Natural killer cell (primary cell): ENCODE results near the gene LYZL1. TPM values are rescaled to one million over a fixed set of nuclear protein-coding genes. Genes with fewer than 3 reads are reported as not detected.

Experiments used
- ATAC-seq, 3 donors: fragments of 150-1000 bp in 2 of 3; fragments of 200-7000 bp in 1 of 3; cut with Tn5 transposase; 1 replicate in 1 of 3; 2 replicates in 2 of 3; pipeline ENCODE4 v1.10.0; 2021; ENCODE audit warnings: mild to moderate bottlenecking in 2 of 3, moderate library complexity in 2 of 3
- DNase-seq, 2 donors: peaks; one replicate each; pipeline versions ENCODE4 v3.0.0 to v3.0.0-alpha.2; 2013 to 2021; ENCODE audit warnings: mixed read lengths in 1 of 2
- H3K27ac ChIP-seq: one replicate; pipeline ENCODE4 v1.5.1; 2013; ENCODE audit warnings: mild to moderate bottlenecking, low read length
- H3K27me3 ChIP-seq: one replicate; pipeline ENCODE4 v1.6.1; 2013; ENCODE audit warnings: low read length; ENCODE audit not compliant: control insufficient read depth, insufficient read depth
- H3K36me3 ChIP-seq: one replicate; pipeline ENCODE4 v1.6.1; 2013; ENCODE audit warnings: low read length; ENCODE audit not compliant: control insufficient read depth, insufficient read depth
- H3K4me1 ChIP-seq: one replicate; pipeline ENCODE4 v1.6.1; 2013; ENCODE audit warnings: low read length; ENCODE audit not compliant: control insufficient read depth, insufficient read depth
- H3K4me3 ChIP-seq: one replicate; pipeline ENCODE4 v1.5.1; 2013; ENCODE audit warnings: low read length
- H3K9me3 ChIP-seq: one replicate; pipeline ENCODE4 v1.6.1; 2013; ENCODE audit warnings: low read length; ENCODE audit not compliant: control insufficient read depth, insufficient read depth
- H3K27ac Mint-ChIP-seq, 2 donors: one replicate each; pipeline ENCODE4 v1.8.0; 2022; ENCODE audit warnings: mild to moderate bottlenecking in 2 of 2, mixed read lengths in 2 of 2, moderate library complexity in 1 of 2
- H3K27me3 Mint-ChIP-seq, 2 donors: one replicate each; pipeline ENCODE4 v1.8.0; 2022; ENCODE audit warnings: low read depth in 2 of 2, mixed read lengths in 2 of 2
- H3K36me3 Mint-ChIP-seq: one replicate; pipeline ENCODE4 v1.8.0; 2022; ENCODE audit warnings: mixed read lengths
- H3K4me1 Mint-ChIP-seq, 2 donors: one replicate each; pipeline ENCODE4 v1.8.0; 2022; ENCODE audit warnings: mixed read lengths in 2 of 2
- H3K4me3 Mint-ChIP-seq: one replicate; pipeline ENCODE4 v1.8.0; 2022; ENCODE audit warnings: mild to moderate bottlenecking, moderate library complexity, mixed read lengths
- H3K9me3 Mint-ChIP-seq, 2 donors: one replicate each; pipeline ENCODE4 v1.8.0; 2022; ENCODE audit warnings: mixed read lengths in 2 of 2
- CTCF ChIP-seq: fragments of 200-600 bp; IDR thresholded peaks from one replicate; pipeline ENCODE4 v1.8.0; 2022; ENCODE audit warnings: antibody characterized with exemption
- WGBS: methylation state at CpG from one replicate; pipeline ENCODE4 v1.1.7; 2013; ENCODE audit warnings: missing lambda C conversion rate; ENCODE audit not compliant: insufficient coverage; 5-methylcytosine and 5-hydroxymethylcytosine counted together
- intact Hi-C: fragments of 100-400 bp; cut with micrococcal nuclease; formaldehyde crosslinking; loops from one replicate; pipeline ENCODE4 v1.14.2; 2022
- total RNA-seq, 4 donors: library from RNA; stranded (reverse); fragments of 120-200 nt in 1 of 4; gene quantifications; one replicate each; pipeline versions ENCODE4 v1.2.3 to v1.2.4, GENCODE V29; 2013 to 2022

Gene LYZL1
- total RNA-seq, 3 donors from 2014 or later (not counting 1 experiment from before 2014, with no cell fraction given) = not detected

- Mint-ChIP-seq H3K36me3 (no peaks in the 10 kb centered on the region), H3K4me3 (no peak overlapping the region), H3K27ac (no peak overlapping the region), H3K4me1 (no peaks in the 10 kb centered on the region), H3K27me3 (peaks cover 0 to 4% of the 10 kb centered on the region in 2 donors), H3K9me3 (no peaks in the 10 kb centered on the region)
- intact Hi-C loops = no loop called here
- no peaks in the 10 kb centered on the region for H3K36me3 ChIP-seq
- no peak for TF ChIP-seq CTCF
- H3K4me1 ChIP-seq = peaks cover 2% of the 10 kb centered on the region
- 85% methylated on average over 10 of the region's 10 CpGs for WGBS
- no peak for DNase-seq
- H3K4me3 ChIP-seq = no peak overlapping the region
- no peak for ATAC-seq
- H3K9me3 ChIP-seq = no peaks in the 10 kb centered on the region
- H3K27ac ChIP-seq = no peak overlapping the region
- H3K27me3 ChIP-seq = no peaks in the 10 kb centered on the region
These were observed 38.2 kb downstream of the LYZL1 start for GRCh38 chr10:29326886-29327745.

- no peaks in the 10 kb centered on the region for H3K4me1 Mint-ChIP-seq
- H3K27me3 ChIP-seq = no peaks in the 10 kb centered on the region
- no peak for DNase-seq
- intact Hi-C loops = no loop called here
- H3K36me3 Mint-ChIP-seq = no peaks in the 10 kb centered on the region
- H3K27ac Mint-ChIP-seq = no peak overlapping the region
- H3K9me3 ChIP-seq = no peaks in the 10 kb centered on the region
- H3K27me3 Mint-ChIP-seq = peaks cover 0 to 4% of the 10 kb centered on the region in 2 donors
- H3K36me3 ChIP-seq = no peaks in the 10 kb centered on the region
- 94% methylated on average over 5 of the region's 6 CpGs for WGBS
- no peak overlapping the region for H3K27ac ChIP-seq
- no peak for TF ChIP-seq CTCF
- peaks cover 2% of the 10 kb centered on the region for H3K4me1 ChIP-seq
- H3K4me3 Mint-ChIP-seq = no peak overlapping the region
- ATAC-seq = no peak
- no peak overlapping the region for H3K4me3 ChIP-seq
- H3K9me3 Mint-ChIP-seq = no peaks in the 10 kb centered on the region
These were observed 38.9 kb downstream of the LYZL1 start for GRCh38 chr10:29327746-29328102.

- H3K9me3 Mint-ChIP-seq = no peaks in the 10 kb centered on the region
- no peaks in the 10 kb centered on the region for H3K27me3 ChIP-seq
- no peaks in the 10 kb centered on the region for H3K4me1 Mint-ChIP-seq
- DNase-seq = no peak
- no peak overlapping the region for H3K4me3 Mint-ChIP-seq
- intact Hi-C loops = no loop called here
- no peak for TF ChIP-seq CTCF
- H3K9me3 ChIP-seq = no peaks in the 10 kb centered on the region
- no peak overlapping the region for H3K27ac ChIP-seq
- no peak overlapping the region for H3K4me3 ChIP-seq
- H3K27ac Mint-ChIP-seq = no peak overlapping the region
- H3K36me3 Mint-ChIP-seq = no peaks in the 10 kb centered on the region
- H3K27me3 Mint-ChIP-seq = peaks cover 0 to 4% of the 10 kb centered on the region in 2 donors
- 68% methylated on average over 3 of the region's 3 CpGs for WGBS
- ATAC-seq = no peak
- H3K36me3 ChIP-seq = no peaks in the 10 kb centered on the region
- H3K4me1 ChIP-seq = no peaks in the 10 kb centered on the region
These were observed 40.1 kb downstream of the LYZL1 start for GRCh38 chr10:29328983-29329382.

- no peak for DNase-seq
- Histone ChIP-seq H3K27me3 (no peaks in the 10 kb centered on the region), H3K4me1 (no peaks in the 10 kb centered on the region), H3K9me3 (no peaks in the 10 kb centered on the region), H3K36me3 (no peaks in the 10 kb centered on the region), H3K4me3 (no peak overlapping the region), H3K27ac (no peak overlapping the region)
- no peaks in the 10 kb centered on the region for H3K4me1 Mint-ChIP-seq
- 83% methylated on average over 4 of the region's 5 CpGs for WGBS
- no peaks in the 10 kb centered on the region for H3K9me3 Mint-ChIP-seq
- ATAC-seq = no peak
- no peak for TF ChIP-seq CTCF
- intact Hi-C loops = no loop called here
- no peak overlapping the region for H3K27ac Mint-ChIP-seq
- no peak overlapping the region for H3K4me3 Mint-ChIP-seq
- no peaks in the 10 kb centered on the region for H3K36me3 Mint-ChIP-seq
- H3K27me3 Mint-ChIP-seq = peaks cover 0 to 4% of the 10 kb centered on the region in 2 donors
These were observed 40.5 kb downstream of the LYZL1 start for GRCh38 chr10:29329420-29329819.
